K562 (cell line): ENCODE results near the gene TAS2R14. TPM values are rescaled to one million over a fixed set of nuclear protein-coding genes. Genes with fewer than 3 reads are reported as not detected.

Experiments used
- ATAC-seq: fragments of 200-7000 bp; cut with Tn5 transposase; 3 replicates; pipeline ENCODE4 v1.9.1; 2020; ENCODE audit warnings: moderate library complexity
- BruUV-seq: library from RNA; stranded (reverse); fragments of 400-500 nt; replicated peaks from 2 replicates; lab custom pipeline; 2021; lab: Mats Ljungman, UMichigan
- CTCF ChIA-PET: fragments of 300-600 bp; formaldehyde crosslinking; extraction: SDS; loops from one replicate; lab custom pipeline; 2021; ENCODE audit warnings: low intra/inter-chr PET ratio; lab: Yijun Ruan, JAX
- POLR2A ChIA-PET: fragments of 300-600, 350-650 bp; sonication (Branson Sonifier 250); formaldehyde crosslinking; extraction: SDS; loops from one replicate; lab custom pipeline; 2021; ENCODE audit warnings: antibody characterized with exemption, inconsistent platforms; lab: Yijun Ruan, JAX
- DNase-seq, 4 experiments: peaks; one replicate each; pipeline versions ENCODE4 v3.0.0 to v3.0.0-alpha.2; 2011 to 2018; ENCODE audit warnings: low spot score in 3 of 4, mixed read lengths in 3 of 4; ENCODE audit errors: extremely low read depth in 1 of 4
- FAIRE-seq: peaks from 2 replicates; lab custom pipeline; 2011; peaks lifted over from hg19 to GRCh38; lab: Jason Lieb, UNC
- H2AFZ ChIP-seq: 2 replicates; pipeline ENCODE4 v1.6.0; 2011; ENCODE audit warnings: low read depth, low read length, control low read depth, inconsistent platforms
- H3K27ac ChIP-seq: fragments of 200-600 bp; 3 replicates; pipeline ENCODE4 v1.8.0; 2011; ENCODE audit warnings: low read depth, mild to moderate bottlenecking, control low read depth, inconsistent platforms, low read length, moderate library complexity, mixed read lengths; ENCODE audit errors: extremely low read depth
- H3K27me3 ChIP-seq, 2 experiments: fragments of 300-600 bp in 1 of 2; 2 replicates in 1 of 2; 3 replicates in 1 of 2; pipeline versions ENCODE4 v1.6.0 to v1.8.0; 2011; ENCODE audit warnings: inconsistent platforms in 2 of 2, low read length in 2 of 2, mild to moderate bottlenecking in 1 of 2, mixed read lengths in 1 of 2, moderate library complexity in 1 of 2; ENCODE audit not compliant: control insufficient read depth in 2 of 2, insufficient read depth in 2 of 2
- H3K36me3 ChIP-seq: fragments of 300-600 bp; 3 replicates; pipeline ENCODE4 v1.8.0; 2011; ENCODE audit warnings: mild to moderate bottlenecking, low read length, inconsistent platforms; ENCODE audit not compliant: control insufficient read depth, insufficient read depth
- H3K4me1 ChIP-seq, 2 experiments: fragments of 200-600 bp in 1 of 2; replicated peaks in 1 of 2; 2 replicates in 1 of 2; 3 replicates in 1 of 2; pipeline versions ENCODE4 v1.5.1 to v1.8.0; 2011; ENCODE audit warnings: inconsistent platforms in 2 of 2, low read length in 2 of 2, mild to moderate bottlenecking in 1 of 2, mixed read lengths in 1 of 2, moderate library complexity in 1 of 2; ENCODE audit not compliant: control insufficient read depth in 2 of 2, insufficient read depth in 2 of 2
- H3K4me2 ChIP-seq: 2 replicates; pipeline ENCODE4 v1.6.1; 2011; ENCODE audit warnings: low read length, control low read depth, inconsistent platforms, mixed read lengths; ENCODE audit not compliant: insufficient read depth
- H3K4me3 ChIP-seq: fragments of 200-600 bp; sonication (generic), shearing (Covaris generic); 2 replicates; pipeline ENCODE4 v1.5.1; 2016; ENCODE audit warnings: control low read depth, inconsistent platforms
- H3K79me2 ChIP-seq: fragments of 200-600 bp; 3 replicates; pipeline ENCODE4 v1.8.0; 2011; ENCODE audit warnings: low read length, inconsistent platforms; ENCODE audit not compliant: control insufficient read depth, insufficient read depth
- H3K9ac ChIP-seq, 2 experiments: 2 replicates each; pipeline versions ENCODE4 v1.6.0 to v1.6.1; 2011; ENCODE audit warnings: low read depth in 2 of 2, low read length in 2 of 2, control low read depth in 1 of 2, inconsistent platforms in 1 of 2, mild to moderate bottlenecking in 1 of 2, mixed read lengths in 1 of 2; ENCODE audit not compliant: insufficient read depth in 1 of 2
- H3K9me1 ChIP-seq: one replicate; pipeline ENCODE4 v1.6.0; 2011; ENCODE audit warnings: inconsistent platforms, mild to moderate bottlenecking, low read length, moderate library complexity; ENCODE audit not compliant: control insufficient read depth, insufficient read depth
- H3K9me3 ChIP-seq: replicated peaks from 2 replicates; pipeline ENCODE4 v1.5.1; 2011; ENCODE audit warnings: low read depth, low read length, inconsistent platforms; ENCODE audit not compliant: control insufficient read depth, insufficient read depth
- H4K20me1 ChIP-seq: replicated peaks from 2 replicates; pipeline ENCODE4 v1.6.1; 2011; ENCODE audit warnings: low read length, inconsistent platforms, mixed read lengths; ENCODE audit not compliant: control insufficient read depth, insufficient read depth
- CEBPG ChIP-seq, 3 experiments: fragments of 200-800 bp in 1 of 3; sonication (Bioruptor generic) in 1 of 3; sonication (generic) in 1 of 3; formaldehyde crosslinking in 1 of 3; IDR thresholded peaks in 2 of 3; conservative IDR thresholded peaks in 1 of 3; 2 replicates each; pipeline versions ENCODE4 v1.6.1 to v1.8.0; 2016 to 2022; ENCODE audit warnings: missing compliant biosample characterization in 2 of 3, missing genetic modification characterization in 2 of 3, mild to moderate bottlenecking in 1 of 3, missing genetic modification reagents in 1 of 3
- CREB3L1 ChIP-seq: fragments of 450-650 bp; IDR thresholded peaks from 2 replicates; pipeline ENCODE4 v1.6.1; 2014; ENCODE audit warnings: low read depth, mild to moderate bottlenecking, moderate library complexity, borderline replicate concordance
- FOXA3 ChIP-seq, 2 experiments: fragments of 450-650 bp in 1 of 2; sonication (generic) in 1 of 2; formaldehyde crosslinking; IDR thresholded peaks in 1 of 2; conservative IDR thresholded peaks in 1 of 2; 2 replicates each; pipeline versions ENCODE4 v1.4.0 to v1.8.0; 2020 to 2022; ENCODE audit warnings: mild to moderate bottlenecking in 2 of 2, missing genetic modification reagents in 1 of 2
- IRF9 ChIP-seq: fragments of 450-650 bp; IDR thresholded peaks from 2 replicates; pipeline ENCODE4 v1.6.1; 2016; ENCODE audit warnings: missing biosample characterization, missing genetic modification characterization
- NUFIP1 ChIP-seq: fragments of 450-650 bp; IDR thresholded peaks from 2 replicates; pipeline ENCODE4 v1.6.1; 2018; ENCODE audit not compliant: partially characterized antibody
- PURB ChIP-seq: sonication (generic); formaldehyde crosslinking; IDR thresholded peaks from 2 replicates; pipeline ENCODE4 v1.9.0; 2021; ENCODE audit warnings: low read depth, mild to moderate bottlenecking, missing genetic modification reagents
- RBM17 ChIP-seq: fragments of 200-400 bp; formaldehyde crosslinking; IDR thresholded peaks from 2 replicates; pipeline ENCODE4 v1.6.1; 2017; ENCODE audit warnings: low read depth, mild to moderate bottlenecking, low read length, borderline replicate concordance
- SPI1 ChIP-seq: IDR thresholded peaks from 2 replicates; pipeline ENCODE4 v1.6.1; 2011; ENCODE audit warnings: low read depth, low read length, control low read depth, borderline replicate concordance
- TSC22D4 ChIP-seq: fragments of 450-650 bp; IDR thresholded peaks from 2 replicates; pipeline ENCODE4 v1.6.1; 2016; ENCODE audit warnings: missing genetic modification characterization, missing biosample characterization, control low read depth
- ZNF124 ChIP-seq: sonication (generic); formaldehyde crosslinking; IDR thresholded peaks from 2 replicates; pipeline ENCODE4 v1.8.1; 2022; ENCODE audit warnings: missing genetic modification reagents
- ZNF175 ChIP-seq: fragments of 200-800 bp; sonication (Bioruptor generic); IDR thresholded peaks from 2 replicates; pipeline ENCODE4 v1.6.1; 2016; ENCODE audit warnings: low read depth, mild to moderate bottlenecking, missing genetic modification characterization, missing compliant biosample characterization
- ZNF77 ChIP-seq: fragments of 250-450 bp; sonication (Bioruptor Pico); IDR thresholded peaks from 2 replicates; pipeline ENCODE4 v1.5.0; 2020
- in situ Hi-C: fragments of 300-500 bp; cut with MboI; formaldehyde crosslinking; loops from 4 replicates; pipeline ENCODE4 v1.15.0; 2018; ENCODE audit warnings: inconsistent platforms, mixed read lengths
- intact Hi-C: fragments of 100-400 bp; cut with micrococcal nuclease; formaldehyde crosslinking; loops from 2 replicates; pipeline ENCODE4 v1.14.2; 2022
- polyA plus RNA-seq, 8 experiments: library from polyadenylated mRNA; depleted of rRNA in 4 of 8; stranded (reverse) in 5 of 8; unstranded in 3 of 8; fragments of >200 nt; fragmentation: Nextera tagmentation in 2 of 8; fragmentation: Illumina TruSeq in 1 of 8; extraction: Ambion mirVana in 2 of 8; extraction: Trizol in 1 of 8; gene quantifications; 2 replicates each; pipeline versions ENCODE4 v1.2.1 to v1.2.3, GENCODE V29; 2011 to 2014; ENCODE audit warnings: inconsistent platforms in 1 of 8, missing spikeins in 1 of 8
- total RNA-seq, 7 experiments: library from RNA; depleted of rRNA in 6 of 7; stranded (reverse); fragments of >200 nt in 6 of 7; fragmentation: Illumina TruSeq in 2 of 7; extraction: Trizol in 2 of 7; gene quantifications; 2 replicates each; pipeline versions ENCODE4 v1.2.1 to v1.2.3, GENCODE V29; 2011 to 2021; ENCODE audit warnings: low replicate concordance in 1 of 7
- TF ChIP-seq, protein P1 (sequence below): sonication (generic); formaldehyde crosslinking; IDR thresholded peaks from 2 replicates; pipeline ENCODE4 v1.8.1; 2022; ENCODE audit warnings: missing genetic modification reagents

Gene TAS2R14
- total and polyA plus RNA-seq, 9 of the 15 experiments (the other 6 are each of a cell fraction or from before 2014, with no cell fraction given): 1.2 to 4.2 (median 2.4) TPM

- H3K9ac ChIP-seq: no peak overlapping the region
- H3K79me2 ChIP-seq: no peaks in the 10 kb centered on the region
- in situ Hi-C loops (no loop called here), intact Hi-C loops (no loop called here)
- no TSS peak for BruUV-seq
- no peaks in the 10 kb centered on the region for H3K36me3 ChIP-seq
- no peak for DNase-seq
- ATAC-seq: no peak
- FAIRE-seq: no peak
- CTCF ChIA-PET: no interaction called here
- no peak overlapping the region for H3K4me3 ChIP-seq
- no peak overlapping the region for H3K4me2 ChIP-seq
- POLR2A ChIA-PET: no interaction called here
- no peaks in the 10 kb centered on the region for H3K9me3 ChIP-seq
- H3K27me3 ChIP-seq: no peaks in the 10 kb centered on the region
- H4K20me1 ChIP-seq: no peaks in the 10 kb centered on the region
- no peaks in the 10 kb centered on the region for H3K4me1 ChIP-seq
- H3K27ac ChIP-seq: no peak overlapping the region
- H3K9me1 ChIP-seq: no peaks in the 10 kb centered on the region
- H2AFZ ChIP-seq: no peak overlapping the region
- TF ChIP-seq ZNF124 (CRISPR knock-in tag) (no peak), TSC22D4 (no peak), CREB3L1 (no peak), RBM17 (no peak), FOXA3 (CRISPR knock-in tag; conservative IDR thresholded peaks at IDR 0.05 in 1 of 2, IDR thresholded peaks at IDR 0.05 in 1 of 2) (no peak)
Observed at GRCh38 chr12:10957741-10958140, 18.7 kb upstream of the TAS2R14 start.

DNA sequence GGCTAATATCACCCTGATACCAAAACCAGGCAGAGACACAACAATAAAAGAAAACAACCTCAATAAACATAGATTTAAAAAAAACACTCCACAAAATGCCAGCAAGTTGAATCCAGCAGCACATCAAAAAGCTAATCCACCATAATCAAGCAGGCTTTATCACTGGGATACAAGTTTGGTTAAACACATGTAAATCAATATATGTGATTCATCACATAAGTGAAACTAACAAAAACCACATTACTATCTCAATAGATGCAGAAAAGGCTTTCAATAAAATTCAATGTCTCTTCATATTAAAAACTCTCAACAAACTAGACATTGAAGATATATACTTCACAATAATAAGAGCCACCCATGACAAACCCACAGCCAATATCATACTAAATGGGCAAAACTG, 17.0 kb upstream of the TAS2R14 start:
- BruUV-seq: no TSS peak
- H3K9ac ChIP-seq: no peak overlapping the region
- H3K9me1 ChIP-seq: no peaks in the 10 kb centered on the region
- H2AFZ ChIP-seq: no peak overlapping the region
- H3K27ac ChIP-seq: no peak overlapping the region
- no peaks in the 10 kb centered on the region for H3K4me1 ChIP-seq
- intact Hi-C loops (no loop called here), in situ Hi-C loops (no loop called here)
- H3K27me3 ChIP-seq: no peaks in the 10 kb centered on the region
- no peaks in the 10 kb centered on the region for H3K36me3 ChIP-seq
- H3K9me3 ChIP-seq: no peaks in the 10 kb centered on the region
- no peak for FAIRE-seq
- POLR2A ChIA-PET: no interaction called here
- H4K20me1 ChIP-seq: no peaks in the 10 kb centered on the region
- H3K4me3 ChIP-seq: no peak overlapping the region
- no peak for TF ChIP-seq CEBPG (CRISPR knock-in tag; IDR thresholded peaks at IDR 0.05)
- no peak for TF ChIP-seq CEBPG (tag; conservative IDR thresholded peaks at IDR 0.05 in 1 of 2, IDR thresholded peaks at IDR 0.05 in 1 of 2)
- TF ChIP-seq, protein P1, sequence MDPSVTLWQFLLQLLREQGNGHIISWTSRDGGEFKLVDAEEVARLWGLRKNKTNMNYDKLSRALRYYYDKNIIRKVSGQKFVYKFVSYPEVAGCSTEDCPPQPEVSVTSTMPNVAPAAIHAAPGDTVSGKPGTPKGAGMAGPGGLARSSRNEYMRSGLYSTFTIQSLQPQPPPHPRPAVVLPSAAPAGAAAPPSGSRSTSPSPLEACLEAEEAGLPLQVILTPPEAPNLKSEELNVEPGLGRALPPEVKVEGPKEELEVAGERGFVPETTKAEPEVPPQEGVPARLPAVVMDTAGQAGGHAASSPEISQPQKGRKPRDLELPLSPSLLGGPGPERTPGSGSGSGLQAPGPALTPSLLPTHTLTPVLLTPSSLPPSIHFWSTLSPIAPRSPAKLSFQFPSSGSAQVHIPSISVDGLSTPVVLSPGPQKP: no peak
- no peak for TF ChIP-seq ZNF175 (CRISPR knock-in tag)
- no peak for TF ChIP-seq ZNF77
- no peak for TF ChIP-seq SPI1
- TF ChIP-seq NUFIP1: no peak
- TF ChIP-seq PURB (CRISPR knock-in tag): no peak
- no peak for TF ChIP-seq IRF9 (tag)
- no peak overlapping the region for H3K4me2 ChIP-seq
- DNase-seq: no peak
- H3K79me2 ChIP-seq: no peaks in the 10 kb centered on the region
- CTCF ChIA-PET: no interaction called here
- ATAC-seq: no peak
